ENCODE results near the gene CDKL1.

Gene CDKL1

DNA sequence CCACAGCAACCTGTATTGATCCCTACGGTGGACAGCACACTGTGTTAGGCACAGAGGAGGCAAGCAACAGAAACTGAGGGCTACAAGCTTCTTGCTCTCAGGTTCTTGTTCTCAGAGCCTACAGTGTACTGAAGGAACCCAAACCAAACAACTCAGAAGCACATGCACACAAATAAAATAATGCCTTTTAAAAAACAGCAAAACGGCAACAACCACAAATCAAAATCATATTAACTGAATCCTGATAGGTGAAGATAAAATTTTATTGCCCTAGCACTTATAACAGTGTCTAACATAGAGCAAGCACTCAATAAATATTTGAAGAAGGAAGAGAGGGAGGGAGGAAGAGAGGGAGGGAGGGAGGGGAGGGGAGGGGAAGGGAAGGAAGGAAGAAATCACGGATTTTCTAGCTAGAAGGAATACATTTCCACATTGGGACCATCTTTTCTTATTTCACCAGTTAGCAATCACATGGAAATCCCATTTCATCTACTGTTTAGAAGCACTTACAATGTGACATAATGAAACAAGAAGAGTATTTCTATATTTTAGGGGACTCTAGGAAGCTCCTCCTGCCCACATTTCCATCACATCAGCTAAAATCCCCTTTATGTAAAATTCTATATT is 57.4 kb downstream of the CDKL1 start:
- H3K4me3 ChIP-seq (ENCODE audit: low read depth, low read length) = no peak overlapping the region
- in situ Hi-C loops (cut with HindIII; ENCODE audit: low sequenced_read_pairs) = no loop called here
- TF ChIP-seq, protein P1, sequence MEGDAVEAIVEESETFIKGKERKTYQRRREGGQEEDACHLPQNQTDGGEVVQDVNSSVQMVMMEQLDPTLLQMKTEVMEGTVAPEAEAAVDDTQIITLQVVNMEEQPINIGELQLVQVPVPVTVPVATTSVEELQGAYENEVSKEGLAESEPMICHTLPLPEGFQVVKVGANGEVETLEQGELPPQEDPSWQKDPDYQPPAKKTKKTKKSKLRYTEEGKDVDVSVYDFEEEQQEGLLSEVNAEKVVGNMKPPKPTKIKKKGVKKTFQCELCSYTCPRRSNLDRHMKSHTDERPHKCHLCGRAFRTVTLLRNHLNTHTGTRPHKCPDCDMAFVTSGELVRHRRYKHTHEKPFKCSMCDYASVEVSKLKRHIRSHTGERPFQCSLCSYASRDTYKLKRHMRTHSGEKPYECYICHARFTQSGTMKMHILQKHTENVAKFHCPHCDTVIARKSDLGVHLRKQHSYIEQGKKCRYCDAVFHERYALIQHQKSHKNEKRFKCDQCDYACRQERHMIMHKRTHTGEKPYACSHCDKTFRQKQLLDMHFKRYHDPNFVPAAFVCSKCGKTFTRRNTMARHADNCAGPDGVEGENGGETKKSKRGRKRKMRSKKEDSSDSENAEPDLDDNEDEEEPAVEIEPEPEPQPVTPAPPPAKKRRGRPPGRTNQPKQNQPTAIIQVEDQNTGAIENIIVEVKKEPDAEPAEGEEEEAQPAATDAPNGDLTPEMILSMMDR (IDR thresholded peaks at IDR 0.05; ENCODE audit: low read depth, low read length) = no peak
- DNase-seq (ENCODE audit: low read depth, low spot score) = no peak

GRCh38 chr14:50338587-50338986 is 58.1 kb downstream of the CDKL1 start:
- in situ Hi-C loops (cut with HindIII; ENCODE audit: low sequenced_read_pairs) = no loop called here

GRCh38 chr14:50335989-50336824 is 60.5 kb downstream of the CDKL1 start:
- TF ChIP-seq, protein P1 (IDR thresholded peaks at IDR 0.05; ENCODE audit: low read depth, low read length) = no peak
- DNase-seq (ENCODE audit: low read depth, low spot score) = peak; percentile 33
- H3K4me3 ChIP-seq (ENCODE audit: low read depth, low read length) = no peak overlapping the region
- in situ Hi-C loops (cut with HindIII; ENCODE audit: low sequenced_read_pairs) = no loop called here

More at GRCh38 chr14:50338587-50338986, 58.1 kb downstream of the CDKL1 start:
- no peak for DNase-seq (ENCODE audit: low read depth, low spot score)
- H3K4me3 ChIP-seq (ENCODE audit: low read depth, low read length) = no peak overlapping the region
- TF ChIP-seq, protein P1 (IDR thresholded peaks at IDR 0.05; ENCODE audit: low read depth, low read length) = no peak

DNA sequence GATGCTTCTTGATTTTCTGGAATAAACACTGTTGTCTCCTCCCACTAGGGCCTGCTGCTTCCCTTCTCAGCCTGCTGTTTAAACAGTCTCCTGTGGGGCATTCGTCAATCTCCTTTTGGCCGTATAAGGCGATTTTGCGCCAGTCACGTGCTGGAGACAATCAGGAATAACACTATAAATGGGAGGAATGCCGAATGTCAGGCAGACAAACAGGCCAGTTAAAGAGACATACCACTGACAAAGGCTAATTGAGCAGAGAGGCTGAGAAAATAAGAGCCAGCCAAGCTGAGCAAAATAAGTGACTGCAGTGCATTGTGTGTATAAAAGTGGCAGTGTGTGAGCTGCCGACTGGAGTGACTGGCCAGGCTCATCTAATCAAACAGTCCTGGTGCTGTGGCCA is 61.3 kb downstream of the CDKL1 start:
- in situ Hi-C loops (cut with HindIII; ENCODE audit: low sequenced_read_pairs) = no loop called here
- DNase-seq (ENCODE audit: low read depth, low spot score) = peak; percentile 83
- TF ChIP-seq, protein P1 (IDR thresholded peaks at IDR 0.05; ENCODE audit: low read depth, low read length) = no peak
- H3K4me3 ChIP-seq (ENCODE audit: low read depth, low read length) = no peak overlapping the region

GRCh38 chr14:50334211-50334610 is 62.5 kb downstream of the CDKL1 start:
- DNase-seq (ENCODE audit: low read depth, low spot score) = no peak
- H3K4me3 ChIP-seq (ENCODE audit: low read depth, low read length) = no peak overlapping the region
- TF ChIP-seq, protein P1 (IDR thresholded peaks at IDR 0.05; ENCODE audit: low read depth, low read length) = no peak
- in situ Hi-C loops (cut with HindIII; ENCODE audit: low sequenced_read_pairs) = no loop called here

GRCh38 chr14:50333014-50333509 is 63.6 kb downstream of the CDKL1 start:
- TF ChIP-seq, protein P1 (IDR thresholded peaks at IDR 0.05; ENCODE audit: low read depth, low read length) = no peak
- DNase-seq (ENCODE audit: low read depth, low spot score) = peak; percentile 45
- no peak overlapping the region for H3K4me3 ChIP-seq (ENCODE audit: low read depth, low read length)
- in situ Hi-C loops (cut with HindIII; ENCODE audit: low sequenced_read_pairs) = no loop called here
